AG04450 (cell line): Measurements from ENCODE around the gene STK32C. TPM values are rescaled to one million over a fixed set of nuclear protein-coding genes. Genes with fewer than 3 reads are reported as not detected.

ENCODE experiments used
- CTCF ChIA-PET: fragments of 300-600, 350-600 bp; formaldehyde crosslinking; extraction: SDS; loops from one replicate; lab custom pipeline; 2022; ENCODE audit warnings: antibody characterized with exemption, inconsistent platforms; lab: Charles Lee
- POLR2A ChIA-PET: fragments of 350-600 bp; formaldehyde crosslinking; extraction: SDS; loops from one replicate; lab custom pipeline; 2021; ENCODE audit warnings: antibody characterized with exemption, inconsistent platforms; lab: Yijun Ruan, JAX
- DNase-seq: peaks from one replicate; pipeline ENCODE4 v3.0.0-alpha.2; 2011; ENCODE audit warnings: low read depth, low spot score
- H3K27ac ChIP-seq: one replicate; pipeline ENCODE4 v1.5.1; 2012; ENCODE audit warnings: low read depth, low read length, control low read depth
- H3K27me3 ChIP-seq: one replicate; pipeline ENCODE4 v1.6.0; 2012; ENCODE audit warnings: low read length; ENCODE audit not compliant: control insufficient read depth, insufficient read depth
- H3K4me3 ChIP-seq: 2 replicates; pipeline ENCODE4 v1.5.1; 2011; ENCODE audit warnings: mild to moderate bottlenecking, low read depth, low read length, control low read depth
- H3K9me3 ChIP-seq: 2 replicates; pipeline ENCODE4 v1.5.1; 2012; ENCODE audit warnings: low read length; ENCODE audit not compliant: control insufficient read depth, insufficient read depth
- CTCF ChIP-seq: IDR thresholded peaks from 2 replicates; pipeline ENCODE4 v1.5.1; 2011; ENCODE audit warnings: low read depth, low read length, control low read depth, inconsistent platforms
- polyA plus RNA-seq: library from polyadenylated mRNA; depleted of rRNA; stranded (reverse); fragments of >200 nt; gene quantifications from 2 replicates; pipeline ENCODE4 v1.2.3, GENCODE V29; 2011

STK32C gene
- polyA plus RNA-seq, 1 experiment: 5.3 TPM

GRCh38 chr10:132265890-132266496, 41.8 kb downstream of the STK32C start:
- CTCF ChIA-PET: no interaction called here
- Histone ChIP-seq H3K27me3 (no peaks in the 10 kb centered on the region), H3K27ac (peak overlapping the region; percentile 52), H3K9me3 (no peaks in the 10 kb centered on the region; the same call in 1 of the 2 replicates), H3K4me3 (no peak overlapping the region)
- DNase-seq: no peak
- TF ChIP-seq CTCF: no peak
- POLR2A ChIA-PET: no interaction called here

GRCh38 chr10:132264966-132265889, 42.5 kb downstream of the STK32C start:
- Histone ChIP-seq H3K4me3 (no peak overlapping the region), H3K27ac (peak overlapping the region; percentile 52), H3K27me3 (no peaks in the 10 kb centered on the region), H3K9me3 (no peaks in the 10 kb centered on the region; the same call in 1 of the 2 replicates)
- TF ChIP-seq CTCF: no peak
- CTCF ChIA-PET: no interaction called here
- POLR2A ChIA-PET: no interaction called here
- no peak for DNase-seq

- POLR2A ChIA-PET: no interaction called here
- CTCF ChIA-PET: interaction anchor here (0.6 kb wide), 1 partner anchor 89 kb away, joined by 8 read pairs; no protein-coding TSS in a partner anchor
- H3K27ac ChIP-seq: no peak overlapping the region
Measured at GRCh38 chr10:132264306-132264950, 43.3 kb downstream of the STK32C start.

GRCh38 chr10:132263866-132264265, 43.9 kb downstream of the STK32C start:
- no peak for TF ChIP-seq CTCF
- no peaks in the 10 kb centered on the region; the same call in 1 of the 2 replicates for H3K9me3 ChIP-seq
- ChIA-PET POLR2A (no interaction called here), CTCF (interaction anchor here (0.6 kb wide), 1 partner anchor 90 kb away, joined by 8 read pairs; no protein-coding TSS in a partner anchor)
- no peak overlapping the region for H3K4me3 ChIP-seq
- DNase-seq: no peak
- H3K27me3 ChIP-seq: no peaks in the 10 kb centered on the region
- H3K27ac ChIP-seq: no peak overlapping the region

More at GRCh38 chr10:132264306-132264950, 43.3 kb downstream of the STK32C start:
- Histone ChIP-seq H3K4me3 (no peak overlapping the region), H3K27me3 (no peaks in the 10 kb centered on the region), H3K9me3 (no peaks in the 10 kb centered on the region; the same call in 1 of the 2 replicates)
- no peak for DNase-seq
- no peak for TF ChIP-seq CTCF
